Epithelial cell of esophagus (primary cell): ENCODE measurements around the gene PDZRN3.

Experiments used
- DNase-seq: peaks from one replicate; pipeline ENCODE4 v3.0.0; 2010; ENCODE audit warnings: low read depth
- H3K4me3 ChIP-seq: 2 replicates; pipeline ENCODE4 v1.5.1; 2011; ENCODE audit warnings: mild to moderate bottlenecking, low read length, control low read depth
- TF ChIP-seq, protein P1 (sequence below): IDR thresholded peaks from 2 replicates; pipeline ENCODE4 v1.5.1; 2011; ENCODE audit warnings: low read depth, mild to moderate bottlenecking, low read length, control low read depth, inconsistent platforms; ENCODE audit not compliant: insufficient read depth; ENCODE audit errors: missing control alignments

Gene PDZRN3

DNA sequence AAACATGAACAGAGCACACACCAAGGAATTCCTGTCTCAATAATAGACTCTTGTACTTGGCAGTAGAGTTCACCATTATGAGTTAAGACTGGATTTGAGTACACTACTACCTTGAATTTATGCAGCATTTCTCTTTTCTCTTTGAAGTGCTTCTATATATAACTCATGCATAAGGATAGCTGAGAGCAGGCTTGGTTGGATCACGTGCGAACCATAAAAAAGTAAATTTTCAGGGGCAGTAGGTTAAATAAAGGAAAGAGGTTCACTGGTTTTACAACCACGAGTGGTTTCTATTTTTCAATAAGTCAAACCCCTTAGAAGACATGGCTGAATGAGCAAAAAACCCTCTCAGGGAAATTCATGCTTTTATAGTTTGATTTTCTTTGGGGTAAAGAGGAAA, 28.6 kb upstream of the PDZRN3 start:
- no peak for DNase-seq
- no peak overlapping the region for H3K4me3 ChIP-seq
- TF ChIP-seq, protein P1, sequence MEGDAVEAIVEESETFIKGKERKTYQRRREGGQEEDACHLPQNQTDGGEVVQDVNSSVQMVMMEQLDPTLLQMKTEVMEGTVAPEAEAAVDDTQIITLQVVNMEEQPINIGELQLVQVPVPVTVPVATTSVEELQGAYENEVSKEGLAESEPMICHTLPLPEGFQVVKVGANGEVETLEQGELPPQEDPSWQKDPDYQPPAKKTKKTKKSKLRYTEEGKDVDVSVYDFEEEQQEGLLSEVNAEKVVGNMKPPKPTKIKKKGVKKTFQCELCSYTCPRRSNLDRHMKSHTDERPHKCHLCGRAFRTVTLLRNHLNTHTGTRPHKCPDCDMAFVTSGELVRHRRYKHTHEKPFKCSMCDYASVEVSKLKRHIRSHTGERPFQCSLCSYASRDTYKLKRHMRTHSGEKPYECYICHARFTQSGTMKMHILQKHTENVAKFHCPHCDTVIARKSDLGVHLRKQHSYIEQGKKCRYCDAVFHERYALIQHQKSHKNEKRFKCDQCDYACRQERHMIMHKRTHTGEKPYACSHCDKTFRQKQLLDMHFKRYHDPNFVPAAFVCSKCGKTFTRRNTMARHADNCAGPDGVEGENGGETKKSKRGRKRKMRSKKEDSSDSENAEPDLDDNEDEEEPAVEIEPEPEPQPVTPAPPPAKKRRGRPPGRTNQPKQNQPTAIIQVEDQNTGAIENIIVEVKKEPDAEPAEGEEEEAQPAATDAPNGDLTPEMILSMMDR = no peak

DNA sequence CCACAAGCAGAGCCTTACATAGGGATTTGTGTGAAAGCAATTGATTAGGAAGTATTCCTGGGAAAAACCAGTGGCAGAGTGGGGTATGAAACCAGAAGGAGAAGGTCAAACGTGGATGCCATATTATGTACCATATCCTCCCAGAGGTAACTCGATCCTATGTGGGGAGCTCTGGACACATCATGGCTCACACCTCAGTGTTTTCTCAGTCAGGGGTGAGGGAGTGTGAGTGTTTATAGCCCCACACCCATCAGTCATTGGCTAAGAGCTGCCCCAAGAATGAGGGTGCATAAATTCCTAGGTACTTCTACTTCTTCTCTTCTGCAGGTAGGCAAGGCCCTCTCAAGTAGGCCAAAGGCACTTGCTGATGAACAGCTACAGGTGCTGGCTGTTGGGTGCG, 28.2 kb upstream of the PDZRN3 start:
- TF ChIP-seq, protein P1 = no peak
- no peak overlapping the region for H3K4me3 ChIP-seq
- no peak for DNase-seq

DNA sequence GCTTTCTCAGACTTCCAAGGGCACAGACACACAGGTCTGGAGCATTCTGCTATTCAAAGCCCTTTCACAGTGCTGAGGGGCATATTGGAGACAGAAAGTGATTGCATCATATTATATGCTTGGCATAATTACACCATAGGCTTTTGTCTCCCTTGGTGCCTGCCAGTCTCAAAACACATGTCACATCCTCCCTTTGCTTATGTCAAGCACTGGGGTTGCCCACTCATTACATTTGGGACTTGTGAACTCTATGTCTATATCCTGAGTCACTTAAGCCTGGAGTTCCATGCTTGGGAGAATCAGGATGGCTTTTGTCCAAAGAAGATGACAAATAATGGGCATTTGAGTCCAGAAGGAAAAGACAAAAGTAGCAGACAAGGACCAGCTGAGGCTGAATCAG, 12.3 kb upstream of the PDZRN3 start:
- TF ChIP-seq, protein P1 = no peak
- no peak overlapping the region for H3K4me3 ChIP-seq
- DNase-seq = peak; percentile 4

- DNase-seq = no peak
- TF ChIP-seq, protein P1 = no peak
- no peak overlapping the region for H3K4me3 ChIP-seq
Measured at GRCh38 chr3:73635254-73635653, 10.5 kb upstream of the PDZRN3 start.

- TF ChIP-seq, protein P1 = no peak
- no peak overlapping the region for H3K4me3 ChIP-seq
- DNase-seq = no peak
Measured at GRCh38 chr3:73633916-73634344, 9.2 kb upstream of the PDZRN3 start.

DNA sequence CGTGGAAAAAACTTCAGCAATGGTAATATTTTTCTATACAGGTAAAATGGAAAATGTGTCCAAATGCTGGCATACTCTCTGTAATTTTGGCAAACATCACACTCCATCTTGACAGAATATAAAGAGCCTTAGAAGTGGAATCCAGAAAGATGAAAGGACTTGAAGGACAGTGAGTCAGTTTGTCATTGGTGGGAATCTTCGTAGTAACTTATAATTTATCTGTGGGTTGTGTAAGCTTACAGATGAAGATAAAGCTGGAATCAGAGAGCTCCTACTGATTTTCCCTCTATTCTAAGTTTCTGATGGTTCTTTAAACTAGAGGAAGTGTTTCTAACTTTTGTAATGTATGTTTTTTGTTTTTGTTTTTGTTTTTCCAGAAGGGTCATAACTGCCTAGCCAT, 8.7 kb upstream of the PDZRN3 start:
- TF ChIP-seq, protein P1 = no peak
- no peak overlapping the region for H3K4me3 ChIP-seq
- no peak for DNase-seq

GRCh38 chr3:73626106-73626505, 1.4 kb upstream of the PDZRN3 start:
- no peak for DNase-seq
- TF ChIP-seq, protein P1 = no peak
- no peak overlapping the region for H3K4me3 ChIP-seq
